ENCODE results near the gene KCNE4. TPM values are rescaled to one million over a fixed set of nuclear protein-coding genes. Genes with fewer than 3 reads are reported as not detected.

Gene KCNE4, protein sequence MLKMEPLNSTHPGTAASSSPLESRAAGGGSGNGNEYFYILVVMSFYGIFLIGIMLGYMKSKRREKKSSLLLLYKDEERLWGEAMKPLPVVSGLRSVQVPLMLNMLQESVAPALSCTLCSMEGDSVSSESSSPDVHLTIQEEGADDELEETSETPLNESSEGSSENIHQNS
- total RNA-seq, result 13.4 and 21.2 TPM in 2 replicates

GRCh38 chr2:223051693-223052289, at the start of gene KCNE4:
KCNE4 (plus strand) TSS chr2:223052190; CDS start chr2:223052831, 641 bp downstream.

Other genes with a start within 250 kb of the KCNE4 start
- gene ACSL3, start 191.2 kb upstream of the KCNE4 start, total RNA-seq, result 151 and 208 TPM in 2 replicates